HFFc6 (cell line): ENCODE results near the gene WSB1. TPM values are rescaled to one million over a fixed set of nuclear protein-coding genes. Genes with fewer than 3 reads are reported as not detected.

Source experiments
- DNase-seq: peaks from one replicate; pipeline ENCODE4 v3.0.0-alpha.2; 2018
- H3K27ac Mint-ChIP-seq: 2 replicates; pipeline ENCODE4 v1.8.0; 2020; ENCODE audit warnings: mild to moderate bottlenecking, mixed read lengths
- H3K27me3 Mint-ChIP-seq: 2 replicates; pipeline ENCODE4 v1.8.0; 2021; ENCODE audit warnings: mild to moderate bottlenecking, moderate library complexity, mixed read lengths; ENCODE audit not compliant: insufficient read depth
- H3K36me3 Mint-ChIP-seq: 2 replicates; pipeline ENCODE4 v1.8.0; 2021; ENCODE audit warnings: low read depth, mixed read lengths
- H3K4me1 Mint-ChIP-seq: 2 replicates; pipeline ENCODE4 v1.8.0; 2020; ENCODE audit warnings: low read depth, mixed read lengths
- H3K4me3 Mint-ChIP-seq: 2 replicates; pipeline ENCODE4 v1.8.0; 2020; ENCODE audit warnings: mild to moderate bottlenecking, moderate library complexity, mixed read lengths
- H3K9me3 Mint-ChIP-seq: 2 replicates; pipeline ENCODE4 v1.8.0; 2020; ENCODE audit warnings: mild to moderate bottlenecking, mixed read lengths
- microRNA-seq: library from miRNA; unstranded; fragments of <30 nt; microRNA quantifications from one replicate; pipeline ENCODE4, GENCODE V29; 2019
- total RNA-seq, 6 experiments: library from RNA; stranded (reverse); fragmentation: NEBNext Ultra II Directional; extraction: Animal tissue kit (Norgen Biotek cat#: 25700); gene quantifications; 2 replicates in 1 of 6; 3 replicates in 5 of 6; pipeline ENCODE4 v1.2.3, GENCODE V29; 2021
- TF ChIP-seq, protein P1 (sequence below): fragments of 200-600 bp; sonication (generic); IDR thresholded peaks from 2 replicates; pipeline ENCODE4 v1.5.0; 2021; ENCODE audit warnings: antibody characterized with exemption, mild to moderate bottlenecking

The WSB1 gene
- total RNA-seq, 6 experiments from 2014 or later, result 60.5 to 74.4 (median 66.5) TPM

DNA sequence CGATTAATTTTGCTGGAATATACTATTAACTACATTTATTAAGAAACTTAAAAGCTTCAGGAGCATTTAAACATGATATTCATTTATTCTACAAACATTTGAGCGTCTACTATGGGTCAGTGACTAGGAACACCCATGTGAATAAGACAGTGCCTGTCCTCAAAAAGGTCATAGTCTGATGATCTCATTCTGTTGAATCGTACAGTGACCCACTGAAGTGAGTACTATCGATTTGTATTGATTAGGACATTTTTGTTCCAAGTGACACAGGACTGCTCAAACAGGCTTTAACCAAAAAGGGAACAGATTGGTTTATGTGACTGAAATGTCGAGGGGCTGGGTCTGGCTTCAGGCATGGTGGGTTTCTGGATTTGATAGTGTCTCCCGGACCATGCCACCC, 68.6 kb downstream of the WSB1 start:
- H3K27ac Mint-ChIP-seq, result no peak overlapping the region
- no peaks in the 10 kb centered on the region for H3K36me3 Mint-ChIP-seq
- H3K9me3 Mint-ChIP-seq, result no peaks in the 10 kb centered on the region
- no peak for DNase-seq
- no peak overlapping the region for H3K4me3 Mint-ChIP-seq
- TF ChIP-seq, protein P1, sequence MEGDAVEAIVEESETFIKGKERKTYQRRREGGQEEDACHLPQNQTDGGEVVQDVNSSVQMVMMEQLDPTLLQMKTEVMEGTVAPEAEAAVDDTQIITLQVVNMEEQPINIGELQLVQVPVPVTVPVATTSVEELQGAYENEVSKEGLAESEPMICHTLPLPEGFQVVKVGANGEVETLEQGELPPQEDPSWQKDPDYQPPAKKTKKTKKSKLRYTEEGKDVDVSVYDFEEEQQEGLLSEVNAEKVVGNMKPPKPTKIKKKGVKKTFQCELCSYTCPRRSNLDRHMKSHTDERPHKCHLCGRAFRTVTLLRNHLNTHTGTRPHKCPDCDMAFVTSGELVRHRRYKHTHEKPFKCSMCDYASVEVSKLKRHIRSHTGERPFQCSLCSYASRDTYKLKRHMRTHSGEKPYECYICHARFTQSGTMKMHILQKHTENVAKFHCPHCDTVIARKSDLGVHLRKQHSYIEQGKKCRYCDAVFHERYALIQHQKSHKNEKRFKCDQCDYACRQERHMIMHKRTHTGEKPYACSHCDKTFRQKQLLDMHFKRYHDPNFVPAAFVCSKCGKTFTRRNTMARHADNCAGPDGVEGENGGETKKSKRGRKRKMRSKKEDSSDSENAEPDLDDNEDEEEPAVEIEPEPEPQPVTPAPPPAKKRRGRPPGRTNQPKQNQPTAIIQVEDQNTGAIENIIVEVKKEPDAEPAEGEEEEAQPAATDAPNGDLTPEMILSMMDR, result no peak
- H3K4me1 Mint-ChIP-seq, result peaks cover 27% of the 10 kb centered on the region
- peaks cover 2% of the 10 kb centered on the region for H3K27me3 Mint-ChIP-seq

DNA sequence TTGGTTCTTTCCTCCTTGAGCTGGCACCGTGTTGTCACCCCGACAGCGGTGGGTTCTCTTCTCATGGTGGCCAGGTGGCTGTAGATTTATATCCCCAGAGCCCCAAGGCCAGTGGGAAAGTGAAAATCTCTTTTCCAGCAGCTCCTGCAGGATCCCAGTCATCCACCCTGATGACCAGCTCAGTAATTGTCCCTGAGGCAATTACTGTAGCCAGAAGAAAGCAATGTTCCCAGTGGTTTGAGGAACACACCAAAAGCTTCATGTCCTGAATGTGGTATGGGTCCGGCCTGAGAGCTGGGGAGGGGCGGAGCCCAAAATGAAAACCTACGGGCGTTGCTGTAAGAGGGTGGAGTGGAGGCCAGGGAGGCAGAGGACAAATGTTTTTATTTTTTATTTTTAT, 69.0 kb downstream of the WSB1 start:
- Mint-ChIP-seq H3K4me3 (no peak overlapping the region), H3K27ac (no peak overlapping the region; the same call in 1 of the 2 replicates), H3K36me3 (no peaks in the 10 kb centered on the region), H3K27me3 (peaks cover 2% of the 10 kb centered on the region), H3K9me3 (no peaks in the 10 kb centered on the region), H3K4me1 (peaks cover 27% of the 10 kb centered on the region)
- no peak for DNase-seq
- TF ChIP-seq, protein P1, result no peak

DNA sequence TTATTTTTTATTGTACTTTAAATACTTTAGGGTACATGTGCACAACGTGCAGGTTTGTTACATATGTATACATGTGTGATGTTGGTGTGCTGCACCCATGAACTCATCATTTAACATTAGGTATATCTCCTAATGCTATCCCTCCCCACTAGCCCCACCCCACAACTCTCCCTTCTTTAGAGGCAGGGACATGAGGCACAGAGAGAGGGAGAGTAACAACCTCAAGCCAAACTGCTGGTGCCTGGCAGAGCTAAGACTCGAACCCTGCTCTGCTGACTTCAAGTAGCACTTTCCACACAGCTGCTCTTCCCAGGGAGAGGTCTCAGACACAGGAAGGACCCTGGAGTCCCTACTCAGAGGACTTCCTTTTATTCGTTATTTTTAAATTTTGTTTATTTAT, 69.4 kb downstream of the WSB1 start:
- Mint-ChIP-seq H3K4me3 (no peak overlapping the region), H3K27ac (no peak overlapping the region), H3K9me3 (no peaks in the 10 kb centered on the region), H3K27me3 (peaks cover 2% of the 10 kb centered on the region), H3K4me1 (peaks cover 27% of the 10 kb centered on the region), H3K36me3 (no peaks in the 10 kb centered on the region)
- TF ChIP-seq, protein P1, result no peak
- DNase-seq, result no peak

Small RNA genes lying within 50 kb of the gene (microRNA-seq; reads per million reads assigned to microRNA genes)
- not detected for gene MIR4522

Other genes starting within 250 kb of the WSB1 start
- gene KSR1, start 162.3 kb downstream of the WSB1 start, total RNA-seq, result 1 to 10 TPM; 1.9 to 4.9 (median 3.6) TPM